Mononuclear cell (primary cell): Measurements from ENCODE around the gene SSB. TPM values are rescaled to one million over a fixed set of nuclear protein-coding genes. Genes with fewer than 3 reads are reported as not detected.

ENCODE experiments used
- H3K27me3 ChIP-seq: 2 replicates; pipeline ENCODE4 v1.6.0; 2011; ENCODE audit warnings: low read length, control low read depth; ENCODE audit not compliant: insufficient read depth
- H3K4me1 ChIP-seq: 2 replicates; pipeline ENCODE4 v1.5.1; 2011; ENCODE audit warnings: mild to moderate bottlenecking, low read length, control low read depth; ENCODE audit not compliant: insufficient read depth
- H3K4me3 ChIP-seq: 2 replicates; pipeline ENCODE4 v1.5.1; 2011; ENCODE audit warnings: mild to moderate bottlenecking, low read length, moderate library complexity
- H3K9me3 ChIP-seq: 2 replicates; pipeline ENCODE4 v1.5.1; 2011; ENCODE audit warnings: low read depth, mild to moderate bottlenecking, control low read depth, low read length
- total RNA-seq: library from RNA; depleted of rRNA; stranded (reverse); fragments of >200 nt; gene quantifications from one replicate; pipeline ENCODE4 v1.2.3, GENCODE V29; 2012

Gene SSB
- total RNA-seq, 1 donor, result 93.2 TPM

GRCh38 chr2:169771612-169772011 lies 27.1 kb upstream of the SSB start:
- H3K27me3 ChIP-seq, result peaks cover 26% of the 10 kb centered on the region
- H3K4me1 ChIP-seq, result peaks cover 17% of the 10 kb centered on the region
- H3K9me3 ChIP-seq, result no peaks in the 10 kb centered on the region
- H3K4me3 ChIP-seq, result no peak overlapping the region

DNA sequence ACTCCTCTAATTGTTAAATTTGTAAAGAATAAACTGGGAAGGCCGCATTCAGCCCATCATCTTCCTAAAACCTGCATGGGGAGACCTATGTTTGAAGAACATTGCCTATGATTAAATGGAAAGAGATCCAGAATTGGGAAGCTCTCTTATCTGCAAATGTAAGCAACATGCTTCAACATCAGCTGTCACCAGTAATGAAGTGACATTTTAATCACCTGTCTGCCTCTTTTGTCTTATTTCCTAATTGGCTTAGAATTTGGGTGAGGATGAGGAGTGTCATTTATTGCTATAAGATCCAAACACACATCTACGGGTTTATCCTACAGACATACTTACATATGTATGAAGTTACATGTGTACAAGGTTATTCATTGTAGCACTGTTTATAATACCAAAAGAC lies 26.0 kb upstream of the SSB start:
- Histone ChIP-seq H3K4me3 (no peak overlapping the region), H3K4me1 (peaks cover 13% of the 10 kb centered on the region)

DNA sequence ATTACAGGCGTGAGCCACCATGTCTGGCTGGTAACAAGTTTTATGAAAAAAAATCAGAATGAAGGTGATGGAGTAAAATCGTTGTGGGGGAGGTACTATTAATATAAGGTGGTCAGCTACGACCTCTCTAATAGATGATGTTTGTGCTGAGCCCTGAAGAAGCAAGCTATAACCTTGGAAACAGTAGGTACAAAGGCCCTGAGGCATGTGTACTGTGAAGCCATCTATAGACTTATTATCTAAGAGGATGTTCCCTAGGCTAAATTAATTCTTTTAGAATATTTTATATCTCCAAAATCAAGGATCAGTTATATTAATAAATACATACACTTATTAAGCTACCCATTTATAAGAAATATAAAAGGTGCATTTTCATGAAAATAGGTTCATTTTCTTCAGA lies 23.3 kb upstream of the SSB start:
- H3K27me3 ChIP-seq, result no peaks in the 10 kb centered on the region
- no peak overlapping the region for H3K4me3 ChIP-seq
- H3K9me3 ChIP-seq, result no peaks in the 10 kb centered on the region
- H3K4me1 ChIP-seq, result no peaks in the 10 kb centered on the region

More for the DNA sequence above, 26.0 kb upstream of the SSB start:
- Histone ChIP-seq H3K27me3 (peaks cover 23% of the 10 kb centered on the region), H3K9me3 (no peaks in the 10 kb centered on the region)

- Histone ChIP-seq H3K9me3 (no peaks in the 10 kb centered on the region), H3K4me3 (no peak overlapping the region), H3K27me3 (no peaks in the 10 kb centered on the region), H3K4me1 (no peaks in the 10 kb centered on the region)
Observed at GRCh38 chr2:169775765-169776164, 22.9 kb upstream of the SSB start.

DNA sequence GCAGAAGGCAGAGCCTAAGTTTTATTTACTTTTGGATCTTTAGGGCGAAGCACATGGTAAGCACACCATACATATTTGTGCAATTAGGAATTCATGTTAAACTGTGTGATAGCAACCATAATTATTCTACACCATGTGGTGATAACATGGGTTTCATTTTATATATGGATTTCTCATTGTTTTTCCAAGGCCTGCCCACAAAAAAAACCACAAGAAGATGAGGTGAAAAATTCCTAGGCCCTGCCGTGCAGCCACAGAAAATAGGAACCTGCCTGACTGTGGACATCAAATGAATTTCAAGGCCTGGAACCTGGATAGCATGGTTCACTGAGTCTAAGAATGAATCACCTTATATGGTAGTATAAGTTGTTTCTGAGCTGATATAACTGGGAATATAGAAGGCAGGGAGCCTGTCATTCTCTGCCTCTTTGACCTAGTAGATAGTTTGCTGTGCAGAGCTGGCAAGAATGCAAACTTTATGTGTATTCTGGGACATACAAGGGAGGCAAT lies 22.4 kb upstream of the SSB start:
- Histone ChIP-seq H3K27me3 (no peaks in the 10 kb centered on the region), H3K4me1 (no peaks in the 10 kb centered on the region), H3K4me3 (no peak overlapping the region), H3K9me3 (no peaks in the 10 kb centered on the region)

DNA sequence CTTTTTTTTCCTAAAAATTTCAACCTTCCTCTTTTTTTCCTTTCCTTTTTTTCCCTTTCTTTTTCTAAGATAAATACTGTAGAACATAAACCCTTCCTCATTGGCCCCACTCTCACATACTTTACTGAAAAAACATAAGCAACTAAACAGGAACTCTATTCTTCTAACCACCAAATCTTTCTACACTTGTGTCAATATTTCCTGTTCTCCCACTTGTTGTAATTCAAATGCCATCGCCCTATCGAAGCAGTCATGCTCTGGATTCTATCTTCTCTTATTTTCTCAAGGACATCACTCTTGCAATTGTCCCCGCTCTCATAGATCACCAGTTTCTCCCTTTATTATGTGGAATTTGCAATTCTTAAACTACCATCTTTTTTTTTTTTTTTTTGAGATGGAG lies 20.2 kb upstream of the SSB start:
- Histone ChIP-seq H3K4me3 (no peak overlapping the region), H3K4me1 (no peaks in the 10 kb centered on the region), H3K27me3 (no peaks in the 10 kb centered on the region), H3K9me3 (no peaks in the 10 kb centered on the region)

GRCh38 chr2:169781249-169782013 lies 17.2 kb upstream of the SSB start:
- H3K4me1 ChIP-seq, result no peaks in the 10 kb centered on the region
- H3K4me3 ChIP-seq, result no peak overlapping the region
- no peaks in the 10 kb centered on the region for H3K27me3 ChIP-seq
- H3K9me3 ChIP-seq, result no peaks in the 10 kb centered on the region

DNA sequence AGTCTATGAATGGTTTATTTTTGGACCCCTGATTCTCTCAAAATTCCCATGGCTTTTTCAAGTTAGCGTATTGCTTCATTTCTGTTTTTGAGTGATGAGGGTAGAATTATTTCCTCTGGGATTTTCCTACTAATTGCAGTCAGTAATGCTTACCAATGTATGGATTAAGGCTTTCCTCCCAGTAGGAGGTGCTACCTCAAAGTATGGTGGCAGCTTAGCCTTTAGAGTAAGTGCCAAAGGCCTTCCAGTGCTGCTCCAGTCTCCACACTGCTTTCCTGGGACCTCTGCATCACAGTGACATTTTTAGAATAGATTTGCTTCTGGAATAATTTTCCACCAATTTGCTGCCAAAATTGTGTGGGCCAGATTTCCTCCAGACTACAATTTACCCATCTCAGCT lies 16.2 kb upstream of the SSB start:
- no peaks in the 10 kb centered on the region for H3K4me1 ChIP-seq
- H3K9me3 ChIP-seq, result no peaks in the 10 kb centered on the region
- H3K4me3 ChIP-seq, result no peak overlapping the region
- H3K27me3 ChIP-seq, result no peaks in the 10 kb centered on the region

DNA sequence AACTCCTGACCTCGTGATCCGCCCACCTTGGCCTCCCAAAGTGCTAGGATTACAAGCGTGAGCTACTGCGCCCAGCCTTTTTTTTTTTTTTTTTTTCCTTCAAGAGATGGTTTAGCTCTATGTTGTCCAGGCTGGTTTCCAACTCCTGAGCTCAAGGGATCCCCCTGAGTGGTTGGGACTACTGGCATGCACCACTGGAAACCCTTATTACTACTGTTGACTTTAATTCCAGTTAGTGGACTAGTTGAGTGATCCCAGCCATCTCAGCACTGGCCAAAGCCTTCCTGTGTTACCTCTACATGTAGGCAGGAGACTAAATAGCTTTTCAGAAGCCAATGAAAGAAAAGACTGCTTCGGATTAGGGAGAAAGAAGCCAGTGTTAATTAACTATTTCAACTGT lies 8.1 kb upstream of the SSB start:
- Histone ChIP-seq H3K27me3 (peaks cover 22% of the 10 kb centered on the region), H3K4me1 (peaks cover 3% of the 10 kb centered on the region), H3K9me3 (no peaks in the 10 kb centered on the region), H3K4me3 (no peak overlapping the region)

DNA sequence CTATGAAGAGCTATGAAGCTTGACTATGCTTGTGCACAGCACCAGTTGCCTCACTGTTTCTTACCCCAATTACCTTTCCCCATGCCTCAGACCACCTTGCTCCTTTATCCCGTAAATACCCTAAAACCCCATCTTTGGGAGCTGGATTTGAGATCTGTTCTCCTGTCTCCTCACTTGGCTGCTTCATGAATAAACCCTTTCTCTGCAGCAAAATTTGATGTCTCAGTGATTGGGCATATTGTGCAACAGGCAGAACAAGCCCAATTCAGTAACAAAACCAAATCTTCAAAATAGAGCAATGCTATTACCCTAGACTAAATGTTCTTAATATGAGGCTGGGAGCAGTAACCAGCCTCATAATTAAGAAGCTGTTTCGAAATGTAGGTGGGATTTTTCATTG lies 3.5 kb upstream of the SSB start:
- Histone ChIP-seq H3K9me3 (no peaks in the 10 kb centered on the region), H3K27me3 (peaks cover 2% of the 10 kb centered on the region), H3K4me3 (no peak overlapping the region), H3K4me1 (peaks cover 11% of the 10 kb centered on the region)

GRCh38 chr2:169796441-169796840 lies 2.2 kb upstream of the SSB start:
- no peaks in the 10 kb centered on the region for H3K27me3 ChIP-seq

GRCh38 chr2:169797601-169798000 lies 1.1 kb upstream of the SSB start:
- Histone ChIP-seq H3K4me1 (peaks cover 19% of the 10 kb centered on the region), H3K4me3 (no peak overlapping the region), H3K27me3 (no peaks in the 10 kb centered on the region), H3K9me3 (no peaks in the 10 kb centered on the region)

More at GRCh38 chr2:169796441-169796840, 2.2 kb upstream of the SSB start:
- H3K4me3 ChIP-seq, result no peak overlapping the region
- H3K9me3 ChIP-seq, result no peaks in the 10 kb centered on the region
- H3K4me1 ChIP-seq, result peaks cover 14% of the 10 kb centered on the region

- H3K27me3 ChIP-seq, result no peaks in the 10 kb centered on the region
- peaks cover 19% of the 10 kb centered on the region for H3K4me1 ChIP-seq
- H3K4me3 ChIP-seq, result peak overlapping the region; percentile 79
- H3K9me3 ChIP-seq, result no peaks in the 10 kb centered on the region
Observed at GRCh38 chr2:169798397-169798717, 314 bp upstream of the SSB start.

GRCh38 chr2:169803480-169803879 lies 4.8 kb downstream of the SSB start:
- H3K27me3 ChIP-seq, result no peaks in the 10 kb centered on the region
- H3K9me3 ChIP-seq, result no peaks in the 10 kb centered on the region
- H3K4me1 ChIP-seq, result peaks cover 23% of the 10 kb centered on the region
- H3K4me3 ChIP-seq, result no peak overlapping the region

DNA sequence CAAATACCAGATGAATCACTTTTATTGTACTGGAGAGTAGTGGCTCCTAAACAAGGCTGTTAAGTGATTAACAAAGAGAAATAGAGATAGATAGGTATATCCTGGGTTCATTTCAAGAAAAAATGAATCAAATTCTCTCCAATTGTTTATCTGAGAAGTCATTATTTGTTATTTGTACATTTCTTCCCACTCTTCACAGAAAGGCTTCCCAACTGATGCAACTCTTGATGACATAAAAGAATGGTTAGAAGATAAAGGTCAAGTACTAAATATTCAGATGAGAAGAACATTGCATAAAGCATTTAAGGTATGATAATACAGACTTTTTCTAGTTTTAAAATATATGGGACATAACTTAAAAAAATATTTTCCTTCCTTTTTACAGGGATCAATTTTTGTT lies 7.9 kb downstream of the SSB start:
- Histone ChIP-seq H3K4me1 (peaks cover 9% of the 10 kb centered on the region), H3K9me3 (no peaks in the 10 kb centered on the region), H3K27me3 (no peaks in the 10 kb centered on the region), H3K4me3 (no peak overlapping the region)

GRCh38 chr2:169808221-169808620 lies 9.6 kb downstream of the SSB start:
- Histone ChIP-seq H3K4me3 (no peak overlapping the region), H3K27me3 (no peaks in the 10 kb centered on the region), H3K4me1 (peaks cover 4% of the 10 kb centered on the region), H3K9me3 (no peaks in the 10 kb centered on the region)
